NOMO-1 (cell line): ENCODE measurements around the gene TRIM41.
"Not testable (repeated sequence)": the region's sequence is repeated elsewhere in the genome, so short reads cannot be mapped to it uniquely, and the experiment has no call there.

Source experiments
- DNase-seq, 2 experiments: peaks; one replicate each; lab custom pipeline; 2025; ENCODE audit not compliant: unreplicated experiment in 2 of 2; lab: John Stamatoyannopoulos, UW

The TRIM41 gene

DNA sequence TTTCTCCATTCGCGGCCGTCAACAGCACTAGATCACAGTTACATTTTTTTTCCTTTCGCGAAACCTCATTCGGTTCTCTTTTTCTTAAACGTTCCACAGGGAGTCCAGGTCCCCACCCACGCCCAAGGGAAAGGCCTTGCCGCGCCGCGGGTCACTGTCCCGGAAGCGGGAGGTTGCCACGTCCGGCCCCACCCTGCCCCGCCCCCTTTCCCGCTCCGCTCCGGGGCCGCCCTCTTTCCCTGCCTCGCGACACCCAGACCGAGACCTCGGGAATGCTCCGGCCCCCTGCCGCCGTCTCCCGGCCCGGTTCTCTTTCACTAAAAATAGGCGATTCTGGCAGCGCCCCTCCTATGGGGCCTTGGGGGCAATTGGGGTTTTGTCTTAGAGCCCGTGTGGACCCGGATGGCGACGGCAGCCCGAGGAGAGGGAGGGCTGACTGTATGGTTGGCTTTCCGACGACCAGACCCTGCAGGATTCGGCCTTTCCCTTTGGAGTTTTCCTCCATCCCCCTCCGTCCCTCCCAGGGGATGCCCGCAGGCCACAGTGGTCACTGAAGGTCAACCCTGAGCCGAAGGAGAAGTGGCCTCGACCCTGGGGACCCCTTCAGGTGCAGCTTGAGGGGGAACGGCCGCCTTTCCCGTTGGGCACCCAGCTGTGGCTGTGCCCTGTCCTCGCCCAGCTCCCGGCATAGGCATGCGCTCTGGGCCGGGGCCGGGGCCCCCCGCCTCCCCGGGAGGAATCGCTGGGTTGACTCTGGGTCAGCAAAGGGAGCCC, 23.4 kb downstream of the TRIM41 start:
- no peak for DNase-seq

DNA sequence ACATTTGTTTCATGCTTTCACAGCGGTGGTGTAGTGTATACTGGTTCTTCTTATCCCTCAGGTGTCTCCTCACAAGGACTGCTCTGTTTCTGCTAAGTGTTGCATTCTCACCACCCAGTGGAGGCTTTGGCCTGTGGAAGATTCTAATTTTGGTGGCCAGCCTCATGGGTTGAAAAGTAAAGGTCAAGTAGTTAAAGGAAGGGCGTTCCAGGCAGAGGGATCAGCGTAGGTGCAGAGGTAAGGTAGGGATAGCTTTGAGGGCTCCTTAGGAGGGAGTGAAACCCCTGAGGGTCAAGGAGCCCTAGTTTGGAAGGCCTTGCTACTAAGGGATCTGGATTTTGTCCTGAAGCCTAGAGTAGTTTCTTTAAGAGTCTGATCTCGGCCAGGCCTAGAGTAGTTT, 25.2 kb downstream of the TRIM41 start:
- no peak for DNase-seq

DNA sequence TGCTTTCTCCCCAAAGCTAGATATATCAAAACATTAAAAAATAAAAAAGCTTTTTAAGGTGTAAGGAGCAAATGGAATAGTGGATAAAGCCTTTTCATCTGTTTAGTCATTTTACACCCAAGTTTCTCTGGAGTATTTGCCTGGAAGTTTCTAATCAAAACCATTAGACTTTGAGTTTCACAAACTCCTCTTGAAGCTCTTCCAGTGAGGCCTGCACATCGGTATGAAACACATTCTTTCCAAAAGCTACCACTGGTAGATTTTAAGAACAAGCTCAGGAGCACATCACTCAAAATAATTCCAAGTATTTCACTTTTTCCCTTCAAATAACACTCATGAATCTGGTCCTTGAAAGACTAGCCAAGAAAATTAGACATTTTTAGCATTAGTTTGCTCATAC, 32.2 kb downstream of the TRIM41 start:
- no peak for DNase-seq

DNA sequence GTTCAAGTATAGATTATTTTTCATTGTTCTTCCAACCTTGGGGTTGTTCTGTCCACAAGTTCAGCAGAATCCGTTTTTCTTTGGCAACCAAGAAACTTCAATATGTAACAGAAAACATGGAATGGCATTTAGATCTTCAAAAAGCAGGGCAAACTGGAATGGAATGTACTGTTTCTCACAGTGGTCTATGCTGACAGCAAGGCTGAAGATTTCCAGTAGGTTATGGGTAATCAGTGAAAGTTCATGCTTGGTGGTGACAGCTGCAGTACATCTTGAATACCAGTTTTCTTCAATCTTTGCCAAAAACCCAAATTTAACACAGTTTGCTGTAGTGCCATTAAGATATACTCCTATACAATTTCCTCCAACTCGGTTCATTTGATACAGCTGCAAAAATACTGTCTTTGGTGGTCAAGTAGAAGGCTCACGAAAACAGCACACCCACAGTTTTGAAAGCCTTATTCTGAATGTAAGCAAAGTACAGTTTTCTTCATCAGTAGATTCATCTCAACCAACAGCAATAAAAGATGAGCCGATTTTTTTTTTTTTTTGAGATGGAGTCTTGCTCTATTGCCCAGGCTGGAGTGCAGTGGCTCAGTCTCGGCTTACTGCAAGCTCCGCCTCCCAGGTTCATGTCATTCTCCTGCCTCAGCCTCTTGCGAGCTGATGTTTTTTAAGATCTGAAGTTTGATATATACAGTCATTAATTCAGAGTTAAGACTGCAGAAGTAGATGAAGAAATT, 32.9 kb downstream of the TRIM41 start:
- DNase-seq = no peak

DNA sequence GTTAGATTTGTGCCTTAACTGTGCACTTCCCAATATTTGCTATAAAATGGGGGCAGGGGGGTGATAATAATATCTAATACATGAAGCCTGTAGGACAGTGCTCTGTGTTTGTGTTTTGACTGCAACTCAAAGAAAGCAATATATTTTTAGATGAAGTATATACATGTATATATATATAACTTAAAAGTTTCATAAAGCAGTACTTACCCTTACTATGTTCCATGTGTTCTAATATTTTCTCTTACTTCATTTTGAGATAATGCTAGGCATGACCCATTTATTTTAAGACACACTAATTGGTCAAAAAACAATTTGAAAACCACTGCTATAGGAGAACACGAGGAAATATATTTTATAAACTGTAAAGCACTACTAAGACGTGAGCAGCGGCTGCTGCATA, 35.5 kb downstream of the TRIM41 start:
- no peak for DNase-seq

DNA sequence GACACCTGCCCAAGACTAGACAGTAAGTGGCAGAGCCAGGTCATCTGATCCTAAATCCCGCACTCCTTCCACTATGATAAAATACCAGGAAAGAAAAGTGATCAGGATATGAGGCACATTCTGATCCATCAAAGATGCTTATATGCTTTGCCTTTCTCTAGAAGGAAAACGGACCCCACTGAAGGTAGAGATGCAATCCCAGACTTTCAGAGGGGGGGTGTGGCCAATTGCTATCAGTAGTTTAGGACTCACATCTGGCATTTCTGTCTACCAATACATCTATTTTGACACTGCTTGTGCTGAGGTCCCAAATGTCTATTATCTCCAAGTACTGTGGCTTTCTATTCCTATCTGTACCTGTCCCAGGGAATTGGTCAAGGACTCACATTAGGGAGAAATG, 36.2 kb downstream of the TRIM41 start:
- DNase-seq = no peak

DNA sequence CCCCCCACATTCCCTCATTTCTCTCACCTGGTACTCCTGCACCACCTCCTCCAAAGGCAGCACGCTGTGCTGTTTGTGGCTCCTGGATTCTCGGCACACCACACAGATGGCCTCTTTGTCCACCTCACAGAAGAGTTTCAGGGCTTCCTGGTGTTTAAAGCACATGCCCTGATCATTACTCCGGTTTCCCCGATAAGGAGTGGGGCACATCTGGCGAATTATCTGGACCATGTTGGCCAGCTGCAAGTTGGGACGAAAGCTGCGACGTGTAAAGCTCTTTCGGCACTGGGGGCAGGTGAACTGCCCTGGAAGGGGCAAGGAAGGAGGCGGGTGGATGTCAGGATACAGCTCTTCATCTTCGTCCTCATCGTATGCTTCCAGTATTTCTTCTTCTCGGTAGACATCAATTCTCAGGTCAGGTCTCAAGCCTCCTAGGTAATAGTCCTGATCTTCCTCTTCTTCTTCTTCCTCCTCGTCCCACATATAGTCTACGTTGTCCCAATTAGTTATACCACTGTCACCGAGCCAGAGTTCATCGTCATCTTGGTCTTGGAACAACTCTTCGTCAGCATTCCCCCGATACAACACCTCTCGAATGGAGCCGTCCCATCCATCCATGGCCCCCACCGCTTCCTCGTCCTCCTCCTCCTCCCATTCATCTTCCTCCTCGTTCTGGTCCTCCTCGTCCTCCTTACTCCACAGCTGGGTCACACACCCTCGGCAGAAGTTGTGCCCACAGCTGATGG, 37.1 kb downstream of the TRIM41 start:
- no peak for DNase-seq

DNA sequence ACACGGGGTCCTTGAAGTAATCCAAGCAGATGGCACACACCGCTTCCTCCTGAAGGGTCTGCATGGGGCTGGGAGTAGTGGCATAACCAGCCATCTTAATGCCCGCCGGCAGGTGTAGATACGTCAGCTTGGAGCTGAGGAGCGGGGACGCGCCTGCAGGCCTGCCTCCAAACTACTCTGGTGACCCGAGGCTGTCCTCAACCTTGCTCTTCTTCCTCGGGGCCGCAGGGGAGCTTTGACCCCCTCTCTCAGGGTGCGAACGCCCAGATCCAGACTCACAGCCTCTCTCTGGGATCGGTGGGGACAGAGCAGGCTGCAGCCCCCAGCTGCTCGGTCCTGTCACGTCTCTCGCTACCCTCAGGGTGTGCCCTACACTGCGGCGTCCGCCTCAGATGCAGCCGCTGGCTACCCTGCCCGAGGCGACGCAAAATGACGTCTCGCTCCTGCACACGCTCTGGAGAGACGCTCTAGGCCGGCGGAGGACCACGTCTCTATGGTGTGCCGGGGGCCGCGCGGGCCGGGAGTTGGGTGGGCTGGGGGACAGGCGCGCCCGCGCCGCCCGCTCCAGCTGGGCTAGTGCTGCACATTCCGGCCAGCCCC, 37.7 kb downstream of the TRIM41 start, which contains the start of gene TRIM52:
Gene TRIM52 (minus strand): TSS at position 424 of the 600 bp plus-strand sequence. CDS start 330 bp downstream, at position 94.
- no peak for DNase-seq

DNA sequence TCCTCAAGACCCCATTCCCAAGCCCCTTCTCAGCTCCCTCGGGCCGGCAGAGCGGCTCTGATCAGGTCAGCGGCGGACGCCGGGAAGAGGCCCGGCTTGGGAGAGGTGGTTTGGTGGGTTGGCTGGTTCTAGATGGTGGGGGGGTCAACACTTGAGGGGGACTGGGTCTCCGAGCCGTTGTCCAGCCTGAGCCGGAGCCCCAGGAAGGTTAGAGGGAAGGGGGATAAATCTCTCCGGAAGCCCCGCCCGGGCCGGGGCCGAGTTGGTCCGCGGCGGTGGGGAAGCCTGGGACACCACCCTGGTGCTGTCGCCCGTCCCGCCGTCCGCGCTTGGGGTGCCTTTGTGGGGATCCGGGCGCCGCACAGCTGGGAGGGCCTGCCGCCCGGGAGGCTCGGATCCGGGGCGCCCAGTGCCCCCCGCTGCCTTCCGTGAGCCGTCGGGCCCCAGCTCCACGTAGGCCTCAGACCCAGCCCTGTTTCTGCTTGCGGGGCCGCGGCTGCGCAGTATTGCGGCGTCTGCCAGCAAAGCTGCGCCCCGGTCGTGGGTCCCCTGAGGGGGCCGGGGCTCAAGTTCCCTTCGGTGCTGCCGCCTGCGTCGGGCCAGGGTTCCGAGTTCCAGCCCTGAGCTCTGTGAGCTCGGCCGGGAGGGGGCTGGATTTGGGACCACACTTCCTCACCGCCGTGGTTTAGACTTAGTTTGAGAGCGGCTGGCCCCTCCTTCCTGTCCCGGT, 38.4 kb downstream of the TRIM41 start:
- no peak for DNase-seq

DNA sequence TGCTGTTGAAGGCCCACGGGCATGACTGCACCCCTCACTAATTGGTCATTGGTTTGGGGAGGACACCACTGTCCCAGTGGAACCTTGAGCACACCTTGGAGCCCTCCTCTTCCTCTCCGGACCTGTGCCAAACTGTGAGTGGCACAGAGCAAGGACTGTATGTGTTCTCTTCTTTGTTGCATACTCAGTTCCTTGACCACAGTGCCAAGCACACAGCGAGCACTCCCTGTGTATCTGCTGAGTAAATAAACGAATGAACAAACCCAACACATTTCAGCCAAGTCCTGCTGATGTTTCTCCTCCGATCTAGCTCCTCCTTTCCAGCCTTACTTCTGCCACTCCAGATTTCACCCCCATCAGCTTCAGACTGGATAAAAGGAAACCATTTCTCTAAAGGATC, 40.6 kb downstream of the TRIM41 start:
- no peak for DNase-seq

DNA sequence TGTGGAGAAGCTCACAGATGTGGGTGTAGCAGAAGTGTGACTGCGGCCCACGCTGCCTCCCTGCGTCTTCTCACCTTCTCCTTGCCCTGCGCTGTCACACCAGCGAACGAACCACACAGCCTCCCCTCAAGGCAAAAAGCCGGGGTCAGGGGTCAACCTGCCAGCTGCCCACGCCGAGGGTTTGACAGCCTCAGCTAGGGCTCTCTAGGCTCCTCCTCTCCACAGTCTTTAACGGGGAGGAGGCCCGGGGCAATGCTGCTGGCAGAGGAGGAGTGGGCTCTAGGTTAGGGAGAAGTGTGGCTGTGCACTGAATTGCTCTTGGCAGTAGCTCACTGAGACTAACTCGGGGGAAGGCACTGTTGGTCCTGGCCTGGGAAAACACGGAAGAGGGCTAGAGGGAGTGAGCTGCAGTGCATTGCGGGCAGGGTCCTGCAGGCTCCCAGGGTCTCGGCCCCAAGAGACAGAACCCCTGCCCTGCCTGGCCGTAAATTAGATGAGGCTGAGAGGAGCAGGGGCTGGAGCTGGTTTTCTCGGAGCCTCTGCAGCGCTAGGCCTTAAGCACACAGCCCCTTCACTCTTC, 42.1 kb downstream of the TRIM41 start:
- no peak for DNase-seq

DNA sequence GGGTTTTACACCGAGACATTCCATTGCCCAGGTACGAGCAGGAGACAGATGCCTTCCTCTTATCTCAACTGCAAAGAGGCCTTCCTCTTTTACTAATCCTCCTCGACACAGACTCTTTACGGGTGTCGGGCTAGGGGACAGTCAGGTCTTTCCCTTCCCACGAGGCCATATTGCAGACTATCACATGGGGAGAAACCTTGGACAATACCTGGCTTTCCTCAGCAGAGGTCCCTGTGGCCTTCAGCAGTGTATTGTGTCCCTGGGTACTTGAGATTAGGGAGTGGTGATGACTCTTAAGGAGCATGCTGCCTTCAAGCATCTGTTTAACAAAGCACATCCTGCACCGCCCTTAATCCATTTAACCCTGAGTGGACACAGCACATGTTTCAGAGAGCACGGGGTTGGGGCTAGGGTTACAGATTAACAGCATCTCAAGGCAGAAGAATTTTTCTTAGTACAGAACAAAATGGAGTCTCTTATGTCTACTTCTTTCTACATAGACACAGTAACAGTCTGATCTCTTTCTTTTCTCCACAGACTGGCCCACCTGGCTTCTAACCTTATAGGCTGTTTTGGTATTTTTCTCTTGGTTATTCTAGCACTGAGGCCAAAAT, 44.3 kb downstream of the TRIM41 start:
- not testable (repeated sequence) for DNase-seq

DNA sequence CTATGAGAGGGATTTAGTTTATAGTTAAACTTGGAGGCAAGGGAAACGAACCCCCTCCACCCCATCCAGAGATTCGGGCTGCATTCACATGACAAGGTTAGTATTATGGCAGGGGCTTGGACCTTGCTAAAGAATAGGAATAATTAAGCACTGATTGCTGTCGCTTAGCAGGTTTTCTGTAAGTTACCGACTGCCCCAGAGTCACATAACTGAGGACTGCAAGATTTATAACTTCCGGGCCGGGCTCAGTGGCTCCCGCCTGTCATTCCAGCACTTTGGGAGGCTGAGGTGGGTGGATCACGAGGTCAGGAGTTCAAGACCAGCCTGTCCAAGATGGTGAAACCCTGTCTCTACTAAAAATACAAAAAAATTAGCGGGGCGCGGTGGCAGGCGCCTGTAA, 44.8 kb downstream of the TRIM41 start:
- not testable (repeated sequence) for DNase-seq

DNA sequence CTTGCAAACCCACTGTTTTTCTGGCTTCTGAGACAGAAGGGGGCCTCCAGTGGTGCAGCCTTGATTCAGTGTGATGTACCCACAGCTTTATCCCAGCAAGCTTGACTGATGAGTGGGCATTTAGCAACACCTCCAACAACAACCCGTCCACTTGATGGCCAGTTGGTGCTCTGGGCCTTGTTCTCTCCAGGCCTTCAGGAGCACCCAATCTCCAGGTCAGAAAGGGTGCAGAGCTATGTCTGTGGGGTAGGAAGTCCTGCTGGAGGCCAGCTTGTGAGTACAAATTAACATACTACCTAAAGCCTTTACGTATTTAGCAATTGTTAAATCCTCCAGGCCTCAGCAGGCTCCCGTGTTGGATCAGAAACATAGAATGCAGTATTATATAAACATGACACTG, 48.0 kb downstream of the TRIM41 start:
- no peak for DNase-seq

DNA sequence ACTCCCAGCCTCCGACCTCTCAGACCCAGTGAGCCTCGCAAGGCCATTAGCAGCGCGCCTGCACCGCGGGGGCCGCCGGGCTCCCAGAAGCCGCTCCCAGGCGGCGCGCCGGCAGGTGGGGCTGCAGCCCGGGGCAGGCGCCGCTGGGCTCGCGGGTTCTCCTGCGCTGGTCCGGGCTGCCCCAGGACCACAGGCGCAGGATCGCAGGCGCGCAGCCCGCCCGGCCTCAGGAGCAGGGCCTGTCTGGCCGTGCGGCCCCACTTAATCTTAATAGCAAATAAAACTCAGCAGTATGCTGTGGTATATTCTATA, 50.3 kb downstream of the TRIM41 start:
- DNase-seq = not testable (repeated sequence)

DNA sequence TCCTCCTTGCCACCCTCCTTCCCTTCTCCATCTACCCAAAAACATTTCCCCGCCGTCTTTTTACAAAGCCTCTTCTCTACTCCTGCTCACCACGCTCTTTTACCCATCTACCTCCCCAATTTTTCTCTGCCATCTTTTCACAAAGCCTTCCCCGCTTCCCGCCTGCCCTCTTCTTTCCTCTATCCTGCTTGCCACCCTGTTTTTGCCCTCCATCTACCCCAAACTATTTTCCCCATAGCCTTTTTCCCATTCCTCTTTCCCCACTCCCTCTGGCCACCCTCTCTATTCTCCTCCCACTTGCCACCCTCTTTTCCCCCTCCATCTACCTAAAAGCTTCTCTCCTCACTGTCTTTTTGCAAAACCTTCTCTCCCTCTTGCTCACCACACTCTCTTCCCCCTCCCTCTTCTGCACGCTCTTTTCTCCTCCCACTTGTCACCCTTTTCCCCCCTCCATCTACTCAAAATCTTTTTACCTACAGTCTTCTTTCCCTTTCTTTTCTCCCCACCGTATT, 57.2 kb downstream of the TRIM41 start:
- no peak for DNase-seq

DNA sequence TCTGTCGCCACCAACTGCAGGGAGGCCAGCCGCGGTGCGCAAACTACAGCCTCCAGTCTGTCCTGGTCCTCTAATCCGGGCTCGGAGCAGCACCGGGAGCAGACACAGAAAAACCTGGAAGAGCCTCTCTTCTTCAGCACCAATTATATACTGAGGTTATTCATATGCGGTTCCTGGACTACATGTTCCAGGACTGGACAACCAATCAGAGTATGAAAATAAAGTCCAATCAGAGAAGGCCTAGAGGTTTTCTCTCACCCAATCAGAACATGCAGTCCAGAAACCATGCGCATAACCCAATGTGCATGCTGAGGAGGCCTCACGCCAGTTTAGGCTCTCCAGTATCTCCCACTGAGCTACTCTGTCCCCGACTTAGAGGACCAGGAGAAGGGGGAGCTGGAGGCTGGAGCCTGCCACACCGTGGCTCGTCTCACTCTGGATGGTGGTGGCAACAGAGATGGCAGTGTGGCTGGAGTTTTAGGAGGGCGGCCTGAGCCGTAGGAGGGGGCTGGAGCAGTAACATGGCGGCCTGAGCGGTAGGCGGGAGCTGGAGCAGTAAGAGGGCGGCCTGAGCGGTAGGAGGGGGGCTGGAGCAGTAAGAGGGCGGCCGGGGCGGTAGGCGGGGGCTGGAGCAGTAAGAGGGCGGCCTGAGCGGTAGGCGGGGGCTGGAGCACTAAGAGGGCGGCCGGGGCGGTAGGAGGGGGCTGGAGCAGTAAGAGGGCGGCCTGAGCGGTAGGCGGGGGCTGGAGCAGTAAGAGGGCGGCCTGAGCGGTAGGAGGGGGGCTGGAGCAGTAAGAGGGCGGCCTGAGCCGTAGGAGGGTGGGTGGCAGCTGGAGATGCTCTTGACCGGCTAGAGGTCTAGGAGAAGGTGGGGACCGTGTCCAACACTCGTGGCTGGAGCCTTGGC, 58.2 kb downstream of the TRIM41 start:
- no peak for DNase-seq

DNA sequence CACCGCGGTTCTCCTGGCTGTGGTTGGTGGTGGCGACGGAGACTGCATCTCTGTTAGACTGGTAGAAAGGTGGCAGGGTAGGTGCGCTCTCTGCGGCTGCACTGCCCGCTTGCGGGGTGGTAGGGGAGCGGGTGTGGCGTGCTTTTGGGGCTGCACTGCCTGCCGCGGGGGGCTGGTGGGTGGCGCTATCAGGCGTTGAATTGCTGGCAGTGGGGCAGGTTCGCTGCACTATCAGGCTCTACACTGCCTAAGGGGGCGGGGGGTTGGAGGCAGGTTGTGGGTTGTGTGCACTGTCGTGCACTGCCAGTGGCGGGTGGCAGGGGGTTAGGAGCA, 58.9 kb downstream of the TRIM41 start:
- no peak for DNase-seq

DNA sequence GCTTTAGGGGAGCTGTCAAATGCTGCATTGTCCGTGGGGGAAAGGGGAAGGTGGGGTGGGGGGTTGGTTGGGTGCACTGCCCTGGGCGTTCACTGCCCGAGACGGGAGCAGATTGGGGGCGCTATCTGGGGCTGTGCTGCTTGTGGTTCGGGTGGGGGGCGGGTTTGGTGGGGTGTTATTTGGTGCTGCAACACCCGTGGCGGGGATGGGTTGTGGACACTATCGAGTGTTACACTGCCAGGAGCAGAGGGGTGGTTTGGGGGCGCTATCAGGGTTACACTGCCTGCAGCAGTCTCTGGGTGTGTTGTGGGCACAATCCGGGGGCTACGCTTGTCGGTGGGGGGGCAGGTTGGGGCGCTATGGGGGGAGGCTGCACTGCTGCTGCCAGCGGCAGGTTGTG, 59.3 kb downstream of the TRIM41 start:
- DNase-seq = not testable (repeated sequence)
